OCI-LY3 (cell line): ENCODE measurements around the gene GARNL3.

Source experiments
- CTCF ChIP-seq: fragments of 200-600, 300-600 bp; sonication (generic); IDR thresholded peaks from 2 replicates; pipeline ENCODE4 v1.5.1; 2014; ENCODE audit warnings: antibody characterized with exemption, low read length, low read depth
- EZH2phosphoT487 ChIP-seq: fragments of 200-600 bp; shearing (Covaris generic); IDR thresholded peaks from 2 replicates; pipeline ENCODE4 v1.6.1; 2018; ENCODE audit warnings: antibody characterized with exemption, mixed run types, low read depth

- no peak for TF ChIP-seq CTCF
- no peak for TF ChIP-seq EZH2phosphoT487
These were observed 154.8 kb downstream of the GARNL3 start for GRCh38 chr9:127419348-127419747.
